Measurements from ENCODE around the gene PRKAG2.

DNA sequence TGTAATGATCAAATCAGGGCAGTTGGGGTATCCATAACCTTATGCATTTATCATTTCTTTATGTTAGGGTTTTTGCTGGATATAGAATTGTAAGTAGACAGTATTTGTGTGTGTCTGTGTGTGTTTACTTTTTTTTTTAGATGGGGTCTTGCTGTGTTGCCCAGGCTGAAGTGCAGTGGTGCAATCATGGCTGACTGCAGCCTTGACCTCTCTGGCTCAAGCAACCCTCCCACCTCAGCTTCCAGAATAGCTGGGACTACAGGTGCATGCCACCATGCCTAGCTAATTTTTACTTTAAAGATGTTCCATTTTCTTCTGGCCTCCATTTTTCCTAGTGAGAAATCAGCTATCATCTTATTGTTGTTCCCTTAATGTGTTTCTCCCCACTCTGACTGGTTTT, 347.1 kb downstream of the PRKAG2 start:
- no peak for TF ChIP-seq EGR1 (IDR thresholded peaks at IDR 0.05; ENCODE audit: low read depth in 2 of 2)
- TF ChIP-seq, protein P1, sequence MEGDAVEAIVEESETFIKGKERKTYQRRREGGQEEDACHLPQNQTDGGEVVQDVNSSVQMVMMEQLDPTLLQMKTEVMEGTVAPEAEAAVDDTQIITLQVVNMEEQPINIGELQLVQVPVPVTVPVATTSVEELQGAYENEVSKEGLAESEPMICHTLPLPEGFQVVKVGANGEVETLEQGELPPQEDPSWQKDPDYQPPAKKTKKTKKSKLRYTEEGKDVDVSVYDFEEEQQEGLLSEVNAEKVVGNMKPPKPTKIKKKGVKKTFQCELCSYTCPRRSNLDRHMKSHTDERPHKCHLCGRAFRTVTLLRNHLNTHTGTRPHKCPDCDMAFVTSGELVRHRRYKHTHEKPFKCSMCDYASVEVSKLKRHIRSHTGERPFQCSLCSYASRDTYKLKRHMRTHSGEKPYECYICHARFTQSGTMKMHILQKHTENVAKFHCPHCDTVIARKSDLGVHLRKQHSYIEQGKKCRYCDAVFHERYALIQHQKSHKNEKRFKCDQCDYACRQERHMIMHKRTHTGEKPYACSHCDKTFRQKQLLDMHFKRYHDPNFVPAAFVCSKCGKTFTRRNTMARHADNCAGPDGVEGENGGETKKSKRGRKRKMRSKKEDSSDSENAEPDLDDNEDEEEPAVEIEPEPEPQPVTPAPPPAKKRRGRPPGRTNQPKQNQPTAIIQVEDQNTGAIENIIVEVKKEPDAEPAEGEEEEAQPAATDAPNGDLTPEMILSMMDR (IDR thresholded peaks at IDR 0.05; ENCODE audit: low read depth, low read length, missing input control) = no peak
- no peak for TF ChIP-seq RAD21 (IDR thresholded peaks at IDR 0.05)
- TF ChIP-seq, protein P2, sequence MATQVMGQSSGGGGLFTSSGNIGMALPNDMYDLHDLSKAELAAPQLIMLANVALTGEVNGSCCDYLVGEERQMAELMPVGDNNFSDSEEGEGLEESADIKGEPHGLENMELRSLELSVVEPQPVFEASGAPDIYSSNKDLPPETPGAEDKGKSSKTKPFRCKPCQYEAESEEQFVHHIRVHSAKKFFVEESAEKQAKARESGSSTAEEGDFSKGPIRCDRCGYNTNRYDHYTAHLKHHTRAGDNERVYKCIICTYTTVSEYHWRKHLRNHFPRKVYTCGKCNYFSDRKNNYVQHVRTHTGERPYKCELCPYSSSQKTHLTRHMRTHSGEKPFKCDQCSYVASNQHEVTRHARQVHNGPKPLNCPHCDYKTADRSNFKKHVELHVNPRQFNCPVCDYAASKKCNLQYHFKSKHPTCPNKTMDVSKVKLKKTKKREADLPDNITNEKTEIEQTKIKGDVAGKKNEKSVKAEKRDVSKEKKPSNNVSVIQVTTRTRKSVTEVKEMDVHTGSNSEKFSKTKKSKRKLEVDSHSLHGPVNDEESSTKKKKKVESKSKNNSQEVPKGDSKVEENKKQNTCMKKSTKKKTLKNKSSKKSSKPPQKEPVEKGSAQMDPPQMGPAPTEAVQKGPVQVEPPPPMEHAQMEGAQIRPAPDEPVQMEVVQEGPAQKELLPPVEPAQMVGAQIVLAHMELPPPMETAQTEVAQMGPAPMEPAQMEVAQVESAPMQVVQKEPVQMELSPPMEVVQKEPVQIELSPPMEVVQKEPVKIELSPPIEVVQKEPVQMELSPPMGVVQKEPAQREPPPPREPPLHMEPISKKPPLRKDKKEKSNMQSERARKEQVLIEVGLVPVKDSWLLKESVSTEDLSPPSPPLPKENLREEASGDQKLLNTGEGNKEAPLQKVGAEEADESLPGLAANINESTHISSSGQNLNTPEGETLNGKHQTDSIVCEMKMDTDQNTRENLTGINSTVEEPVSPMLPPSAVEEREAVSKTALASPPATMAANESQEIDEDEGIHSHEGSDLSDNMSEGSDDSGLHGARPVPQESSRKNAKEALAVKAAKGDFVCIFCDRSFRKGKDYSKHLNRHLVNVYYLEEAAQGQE (IDR thresholded peaks at IDR 0.05) = no peak
- TF ChIP-seq, protein P3, sequence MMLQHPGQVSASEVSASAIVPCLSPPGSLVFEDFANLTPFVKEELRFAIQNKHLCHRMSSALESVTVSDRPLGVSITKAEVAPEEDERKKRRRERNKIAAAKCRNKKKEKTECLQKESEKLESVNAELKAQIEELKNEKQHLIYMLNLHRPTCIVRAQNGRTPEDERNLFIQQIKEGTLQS (IDR thresholded peaks at IDR 0.05) = no peak
- TF ChIP-seq SP1 (IDR thresholded peaks at IDR 0.05) = no peak
- no peak for TF ChIP-seq JUND (IDR thresholded peaks at IDR 0.05)
- no peak for TF ChIP-seq YY1 (IDR thresholded peaks at IDR 0.05)
- TF ChIP-seq, protein P4, sequence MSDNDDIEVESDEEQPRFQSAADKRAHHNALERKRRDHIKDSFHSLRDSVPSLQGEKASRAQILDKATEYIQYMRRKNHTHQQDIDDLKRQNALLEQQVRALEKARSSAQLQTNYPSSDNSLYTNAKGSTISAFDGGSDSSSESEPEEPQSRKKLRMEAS (IDR thresholded peaks at IDR 0.05) = no peak
- no peak for TF ChIP-seq NR2F2 (IDR thresholded peaks at IDR 0.05)
- TF ChIP-seq, protein P5, sequence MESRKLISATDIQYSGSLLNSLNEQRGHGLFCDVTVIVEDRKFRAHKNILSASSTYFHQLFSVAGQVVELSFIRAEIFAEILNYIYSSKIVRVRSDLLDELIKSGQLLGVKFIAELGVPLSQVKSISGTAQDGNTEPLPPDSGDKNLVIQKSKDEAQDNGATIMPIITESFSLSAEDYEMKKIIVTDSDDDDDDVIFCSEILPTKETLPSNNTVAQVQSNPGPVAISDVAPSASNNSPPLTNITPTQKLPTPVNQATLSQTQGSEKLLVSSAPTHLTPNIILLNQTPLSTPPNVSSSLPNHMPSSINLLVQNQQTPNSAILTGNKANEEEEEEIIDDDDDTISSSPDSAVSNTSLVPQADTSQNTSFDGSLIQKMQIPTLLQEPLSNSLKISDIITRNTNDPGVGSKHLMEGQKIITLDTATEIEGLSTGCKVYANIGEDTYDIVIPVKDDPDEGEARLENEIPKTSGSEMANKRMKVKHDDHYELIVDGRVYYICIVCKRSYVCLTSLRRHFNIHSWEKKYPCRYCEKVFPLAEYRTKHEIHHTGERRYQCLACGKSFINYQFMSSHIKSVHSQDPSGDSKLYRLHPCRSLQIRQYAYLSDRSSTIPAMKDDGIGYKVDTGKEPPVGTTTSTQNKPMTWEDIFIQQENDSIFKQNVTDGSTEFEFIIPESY (IDR thresholded peaks at IDR 0.05) = no peak
- TF ChIP-seq TAF1 (conservative IDR thresholded peaks at IDR 0.05) = no peak
